HCT116 (cell line): ENCODE data around the gene XPOT.

Experiments used
- FOSL1 ChIP-seq: IDR thresholded peaks from 2 replicates; pipeline ENCODE4 v1.6.1; 2012; ENCODE audit warnings: low read depth
- JUND ChIP-seq: IDR thresholded peaks from 2 replicates; pipeline ENCODE4 v1.6.1; 2012
- SIN3A ChIP-seq: IDR thresholded peaks from 2 replicates; pipeline ENCODE4 v1.6.1; 2012; ENCODE audit warnings: low read depth
- SP1 ChIP-seq: IDR thresholded peaks from 2 replicates; pipeline ENCODE4 v1.6.1; 2012; ENCODE audit warnings: low read depth
- TF ChIP-seq, protein P1 (sequence below), 3 experiments: fragments of 200-600 bp in 1 of 3; sonication (generic) in 1 of 3; IDR thresholded peaks in 2 of 3; conservative IDR thresholded peaks in 1 of 3; 2 replicates each; pipeline ENCODE4 v1.5.1; 2012 to 2017; ENCODE audit warnings: low read depth in 2 of 3, low read length in 2 of 3, antibody characterized with exemption in 1 of 3, borderline replicate concordance in 1 of 3, control low read depth in 1 of 3, mild to moderate bottlenecking in 1 of 3, mixed read lengths in 1 of 3, mixed run types in 1 of 3, moderate library complexity in 1 of 3; ENCODE audit not compliant: insufficient read depth in 1 of 3

DNA sequence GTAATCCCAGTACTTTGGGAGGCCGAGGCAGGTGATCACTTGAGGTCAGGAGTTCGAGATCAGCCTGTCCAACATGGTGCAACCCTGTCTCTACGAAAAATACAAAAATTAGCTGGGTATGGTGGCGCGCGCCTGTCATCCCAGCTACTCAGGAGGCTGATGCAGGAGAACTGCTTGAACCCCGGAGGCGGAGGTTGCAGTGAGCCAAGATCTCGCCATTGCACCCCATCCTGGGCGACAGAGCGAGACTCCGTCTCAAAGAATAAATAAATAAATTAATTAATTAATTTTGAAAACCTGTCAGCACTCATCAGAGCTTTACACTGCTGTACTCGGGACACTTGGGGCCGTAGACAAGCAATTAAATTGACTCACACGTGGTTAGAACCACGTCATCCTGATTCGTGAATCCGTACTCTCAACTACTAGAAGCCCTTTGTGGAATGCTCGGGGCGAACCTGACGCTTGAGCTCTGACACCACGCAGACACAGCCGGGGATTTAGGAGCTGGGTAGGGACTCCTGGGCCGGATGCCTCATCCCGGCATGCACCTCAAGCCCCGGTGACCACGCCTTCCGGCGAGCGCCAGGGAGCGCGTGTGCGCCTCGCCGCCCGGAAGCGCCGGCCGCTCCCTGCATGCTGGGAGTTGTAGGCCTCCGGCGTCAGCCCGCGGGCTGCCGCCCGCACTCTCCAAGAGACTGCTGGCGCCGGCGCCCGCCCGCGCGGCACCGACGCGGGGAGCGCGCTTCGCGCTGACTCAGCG is at the start of gene XPOT:
- peak; percentile 11; the same call in 1 of the 2 replicates for TF ChIP-seq JUND
- peak; percentile 67; the same call in 1 of the 2 replicates for TF ChIP-seq SIN3A
- TF ChIP-seq, protein P1, sequence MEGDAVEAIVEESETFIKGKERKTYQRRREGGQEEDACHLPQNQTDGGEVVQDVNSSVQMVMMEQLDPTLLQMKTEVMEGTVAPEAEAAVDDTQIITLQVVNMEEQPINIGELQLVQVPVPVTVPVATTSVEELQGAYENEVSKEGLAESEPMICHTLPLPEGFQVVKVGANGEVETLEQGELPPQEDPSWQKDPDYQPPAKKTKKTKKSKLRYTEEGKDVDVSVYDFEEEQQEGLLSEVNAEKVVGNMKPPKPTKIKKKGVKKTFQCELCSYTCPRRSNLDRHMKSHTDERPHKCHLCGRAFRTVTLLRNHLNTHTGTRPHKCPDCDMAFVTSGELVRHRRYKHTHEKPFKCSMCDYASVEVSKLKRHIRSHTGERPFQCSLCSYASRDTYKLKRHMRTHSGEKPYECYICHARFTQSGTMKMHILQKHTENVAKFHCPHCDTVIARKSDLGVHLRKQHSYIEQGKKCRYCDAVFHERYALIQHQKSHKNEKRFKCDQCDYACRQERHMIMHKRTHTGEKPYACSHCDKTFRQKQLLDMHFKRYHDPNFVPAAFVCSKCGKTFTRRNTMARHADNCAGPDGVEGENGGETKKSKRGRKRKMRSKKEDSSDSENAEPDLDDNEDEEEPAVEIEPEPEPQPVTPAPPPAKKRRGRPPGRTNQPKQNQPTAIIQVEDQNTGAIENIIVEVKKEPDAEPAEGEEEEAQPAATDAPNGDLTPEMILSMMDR (IDR thresholded peaks at IDR 0.05 in 2 of 3, conservative IDR thresholded peaks at IDR 0.05 in 1 of 3; ENCODE audit: borderline replicate concordance in 1 of 3, insufficient read depth in 1 of 3, low read depth in 2 of 3, low read length in 2 of 3), result no peak
- TF ChIP-seq SP1, result peak; percentile 23; the same call in 1 of the 2 replicates
- TF ChIP-seq FOSL1, result 0 out of 2 replicates have a peak, but pooled peaks have one; percentile 7
